Measurements from ENCODE around the gene DGKH. TPM values are rescaled to one million over a fixed set of nuclear protein-coding genes. Genes with fewer than 3 reads are reported as not detected.

The DGKH gene
- total RNA-seq, 1 experiment from 2014 or later, result 3.7 TPM

DNA sequence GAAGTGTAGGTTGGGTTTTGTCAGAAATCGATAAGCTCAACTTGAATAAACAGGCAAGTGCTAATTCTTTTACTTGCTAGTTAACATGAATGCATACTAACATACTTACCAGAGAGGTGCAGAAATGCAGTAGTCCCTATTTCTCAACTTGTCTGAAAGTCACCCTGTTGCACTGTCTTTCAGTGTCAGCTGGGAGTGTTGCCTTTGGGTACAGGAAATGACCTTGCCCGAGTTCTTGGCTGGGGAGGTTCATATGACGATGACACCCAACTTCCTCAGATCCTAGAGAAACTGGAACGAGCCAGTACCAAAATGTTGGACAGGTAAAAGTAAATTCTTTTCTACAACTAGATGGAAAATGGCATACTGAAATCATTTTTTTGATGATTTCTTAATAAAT lies 120.0 kb downstream of the DGKH start:
- Histone ChIP-seq H3K27me3 (ENCODE audit: control insufficient read depth, insufficient read depth, low read length) (no peaks in the 10 kb centered on the region), H3K4me3 (ENCODE audit: insufficient read depth, low read depth, low read length) (no peak overlapping the region), H3K36me3 (replicated peaks; ENCODE audit: control insufficient read depth, insufficient read depth, low read length) (no peaks in the 10 kb centered on the region)
- DNase-seq, result no peak

- Histone ChIP-seq H3K4me3 (ENCODE audit: insufficient read depth, low read depth, low read length) (no peak overlapping the region), H3K27me3 (ENCODE audit: control insufficient read depth, insufficient read depth, low read length) (no peaks in the 10 kb centered on the region), H3K36me3 (replicated peaks; ENCODE audit: control insufficient read depth, insufficient read depth, low read length) (no peaks in the 10 kb centered on the region)
- peak; percentile 56 for DNase-seq
Measured at GRCh38 chr13:42170029-42170428, 121.6 kb downstream of the DGKH start.

DNA sequence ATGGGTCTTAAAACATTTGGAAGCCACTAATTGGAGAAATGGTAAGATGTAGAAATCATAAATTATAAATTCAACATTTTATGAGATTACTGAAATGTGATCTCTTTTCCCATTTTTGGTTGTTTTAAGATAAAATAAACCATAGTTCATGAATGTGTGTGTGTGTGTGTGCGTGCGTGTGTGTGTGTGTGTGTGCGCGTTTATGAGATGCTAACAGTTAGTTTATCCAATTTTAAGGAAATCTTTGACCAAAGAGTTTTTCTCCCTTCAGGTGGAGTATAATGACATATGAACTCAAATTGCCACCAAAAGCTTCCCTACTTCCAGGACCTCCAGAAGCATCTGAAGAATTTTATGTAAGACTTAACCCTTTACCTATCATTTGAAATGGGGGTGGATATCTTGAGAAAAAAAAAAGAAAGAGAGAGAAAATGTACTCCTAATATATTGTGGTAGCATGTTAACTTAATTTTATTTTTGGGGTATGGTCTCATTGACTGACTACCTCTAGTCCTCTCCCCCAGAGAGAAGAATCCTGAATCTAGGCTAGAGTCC lies 125.4 kb downstream of the DGKH start:
- no peaks in the 10 kb centered on the region for H3K36me3 ChIP-seq (replicated peaks; ENCODE audit: control insufficient read depth, insufficient read depth, low read length)
- no peak overlapping the region for H3K4me3 ChIP-seq (ENCODE audit: insufficient read depth, low read depth, low read length)
- no peak for DNase-seq
- H3K27me3 ChIP-seq (ENCODE audit: control insufficient read depth, insufficient read depth, low read length), result no peaks in the 10 kb centered on the region

GRCh38 chr13:42174344-42175162 lies 126.1 kb downstream of the DGKH start:
- no peaks in the 10 kb centered on the region for H3K36me3 ChIP-seq (replicated peaks; ENCODE audit: control insufficient read depth, insufficient read depth, low read length)
- no peak for DNase-seq
- no peaks in the 10 kb centered on the region for H3K27me3 ChIP-seq (ENCODE audit: control insufficient read depth, insufficient read depth, low read length)
- no peak overlapping the region for H3K4me3 ChIP-seq (ENCODE audit: insufficient read depth, low read depth, low read length)

DNA sequence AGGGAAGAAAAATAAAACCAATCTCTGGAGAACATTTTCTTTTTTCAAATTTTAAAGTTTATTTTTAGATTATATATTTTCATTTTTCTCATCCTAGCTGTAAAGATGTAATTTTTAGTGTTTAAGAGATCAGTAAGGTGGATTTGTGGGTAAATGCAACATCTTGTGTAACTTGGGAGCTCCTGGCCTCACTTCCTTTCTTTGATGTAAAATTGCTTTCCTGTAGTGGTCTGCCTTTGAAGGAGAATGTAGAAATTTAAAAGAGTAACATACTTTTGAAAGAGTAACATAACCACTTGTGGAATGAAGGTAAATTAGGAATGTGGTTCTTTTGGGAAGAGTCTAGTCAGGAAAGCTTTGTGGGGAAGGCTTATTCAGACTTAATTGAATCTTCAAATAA lies 127.8 kb downstream of the DGKH start:
- H3K27me3 ChIP-seq (ENCODE audit: control insufficient read depth, insufficient read depth, low read length), result no peaks in the 10 kb centered on the region
- no peak overlapping the region for H3K4me3 ChIP-seq (ENCODE audit: insufficient read depth, low read depth, low read length)
- H3K36me3 ChIP-seq (replicated peaks; ENCODE audit: control insufficient read depth, insufficient read depth, low read length), result no peaks in the 10 kb centered on the region
- DNase-seq, result no peak

DNA sequence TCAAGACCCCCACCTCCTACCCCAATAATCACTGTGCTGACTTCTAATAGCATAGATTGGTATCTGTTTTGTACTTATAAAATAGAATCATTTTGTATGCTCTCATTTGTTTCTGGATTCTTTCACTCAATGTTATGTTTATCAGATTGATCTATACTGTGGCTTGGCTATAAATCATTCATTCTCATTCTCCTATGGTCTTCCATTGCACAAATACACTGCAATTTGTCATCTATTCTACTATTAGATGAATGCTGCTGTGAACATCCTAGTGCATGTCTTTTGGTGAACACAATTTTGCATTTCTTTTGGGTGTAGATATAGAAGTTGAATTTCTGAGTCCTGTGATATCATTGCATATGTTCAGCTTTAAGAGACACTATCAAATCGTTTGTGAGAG lies 128.7 kb downstream of the DGKH start:
- no peaks in the 10 kb centered on the region for H3K27me3 ChIP-seq (ENCODE audit: control insufficient read depth, insufficient read depth, low read length)
- no peak for DNase-seq
- H3K36me3 ChIP-seq (replicated peaks; ENCODE audit: control insufficient read depth, insufficient read depth, low read length), result no peaks in the 10 kb centered on the region
- no peak overlapping the region for H3K4me3 ChIP-seq (ENCODE audit: insufficient read depth, low read depth, low read length)

DNA sequence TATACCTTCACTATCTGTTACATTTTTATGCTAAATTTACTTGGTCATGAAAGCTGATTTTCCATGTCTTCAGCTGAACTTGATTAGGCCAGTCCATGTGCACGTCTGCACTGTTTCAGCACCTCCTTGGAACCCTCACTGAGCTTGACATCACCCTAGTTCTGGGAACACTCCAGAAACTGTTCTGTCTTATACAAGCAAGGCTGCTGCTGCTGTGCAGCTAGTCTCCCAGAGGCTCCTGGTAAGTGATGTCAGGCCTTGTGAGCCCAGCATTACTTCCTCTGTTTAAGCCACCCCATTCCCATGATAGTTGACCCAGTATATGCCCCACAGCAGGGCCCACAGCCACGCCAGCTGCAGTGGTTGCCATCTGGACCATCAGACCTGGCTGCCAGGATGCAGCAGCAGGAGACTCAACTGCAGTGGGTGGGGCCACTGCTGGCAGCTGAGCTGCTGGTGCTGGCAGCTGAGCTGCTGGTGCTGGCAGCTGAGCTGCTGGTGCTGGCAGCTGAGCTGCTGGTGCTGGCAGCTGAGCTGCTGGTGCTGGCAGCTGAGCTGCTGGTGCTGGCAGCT lies 133.0 kb downstream of the DGKH start:
- DNase-seq, result no peak
- Histone ChIP-seq H3K36me3 (replicated peaks; ENCODE audit: control insufficient read depth, insufficient read depth, low read length) (no peaks in the 10 kb centered on the region), H3K4me3 (ENCODE audit: insufficient read depth, low read depth, low read length) (no peak overlapping the region), H3K27me3 (ENCODE audit: control insufficient read depth, insufficient read depth, low read length) (no peaks in the 10 kb centered on the region)

DNA sequence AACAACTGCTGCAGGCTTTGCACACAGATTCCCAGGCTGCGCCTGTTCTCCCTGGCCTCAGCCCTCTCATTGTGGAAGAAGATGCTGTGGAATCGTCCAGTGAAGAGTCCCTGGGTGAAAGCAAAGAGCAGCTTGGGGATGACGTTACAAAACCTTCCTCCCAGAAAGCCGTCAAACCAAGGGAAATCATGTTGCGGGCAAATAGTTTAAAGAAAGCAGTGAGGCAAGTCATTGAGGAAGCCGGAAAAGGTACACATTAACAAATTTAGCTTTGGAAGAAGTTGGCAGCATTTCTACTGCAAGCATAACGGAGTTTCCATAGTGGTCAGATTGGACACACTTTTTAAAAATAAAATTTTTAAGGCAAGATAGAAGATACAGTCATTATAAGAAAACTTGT lies 140.6 kb downstream of the DGKH start:
- H3K27me3 ChIP-seq (ENCODE audit: control insufficient read depth, insufficient read depth, low read length), result no peaks in the 10 kb centered on the region
- no peaks in the 10 kb centered on the region for H3K36me3 ChIP-seq (replicated peaks; ENCODE audit: control insufficient read depth, insufficient read depth, low read length)
- no peak for DNase-seq
- H3K4me3 ChIP-seq (ENCODE audit: insufficient read depth, low read depth, low read length), result no peak overlapping the region

DNA sequence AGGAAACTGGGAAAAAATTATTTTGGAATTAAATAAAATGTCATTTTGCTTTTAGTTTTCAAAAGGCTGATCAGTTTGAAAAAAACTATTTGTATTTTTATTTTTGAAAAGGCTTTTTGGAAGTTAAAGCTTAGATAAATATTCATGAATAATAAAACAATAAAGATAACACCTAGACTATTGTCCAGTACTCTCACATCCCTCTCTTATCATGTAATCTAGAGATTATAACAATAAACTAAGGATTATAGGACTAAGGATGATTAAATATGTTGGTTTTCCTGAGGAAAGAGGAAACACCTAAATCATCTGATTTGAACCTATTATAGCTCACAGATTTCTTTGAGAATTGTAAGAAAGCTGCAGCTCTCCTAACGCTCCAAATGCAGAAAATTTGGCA lies 142.1 kb downstream of the DGKH start:
- no peaks in the 10 kb centered on the region for H3K27me3 ChIP-seq (ENCODE audit: control insufficient read depth, insufficient read depth, low read length)
- no peak for DNase-seq
- no peak overlapping the region for H3K4me3 ChIP-seq (ENCODE audit: insufficient read depth, low read depth, low read length)
- no peaks in the 10 kb centered on the region; the same call in 1 of the 2 replicates for H3K36me3 ChIP-seq (replicated peaks; ENCODE audit: control insufficient read depth, insufficient read depth, low read length)

DNA sequence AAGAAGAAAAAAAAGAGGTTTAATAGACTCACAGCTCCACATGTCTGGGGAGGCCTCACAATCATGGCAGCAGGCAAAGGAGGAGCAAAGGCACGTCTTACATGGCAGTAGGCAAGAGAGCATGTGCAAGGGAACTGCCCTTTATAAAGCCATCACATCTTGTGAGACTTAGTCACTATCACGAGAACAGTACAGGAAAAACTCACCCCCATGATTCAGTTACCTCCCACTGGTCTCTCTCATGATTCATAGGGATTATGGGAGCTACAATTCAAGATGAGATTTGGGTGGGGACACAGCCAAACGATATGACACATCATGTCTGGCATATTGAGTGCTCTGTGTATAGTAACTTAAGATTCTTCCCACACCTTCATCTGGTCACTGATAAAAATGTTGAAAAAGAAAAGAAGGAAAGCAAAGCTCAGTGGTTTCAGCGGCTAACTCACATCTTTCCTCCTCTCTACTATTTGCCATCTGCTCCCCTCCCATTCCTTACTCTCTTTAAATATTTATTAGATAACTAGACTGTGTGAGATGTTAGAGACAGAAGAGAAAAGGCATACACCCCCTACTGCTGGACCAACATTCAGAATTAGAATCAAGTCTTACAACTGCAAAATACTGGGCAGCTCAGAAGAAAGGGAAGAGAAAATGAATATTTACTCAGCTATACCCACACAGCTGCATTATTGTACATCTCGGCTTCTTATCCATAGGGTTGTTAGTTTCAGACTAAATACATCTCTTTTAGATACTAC lies 163.4 kb downstream of the DGKH start:
- no peaks in the 10 kb centered on the region; the same call in 1 of the 2 replicates for H3K36me3 ChIP-seq (replicated peaks; ENCODE audit: control insufficient read depth, insufficient read depth, low read length)
- no peak overlapping the region for H3K4me3 ChIP-seq (ENCODE audit: insufficient read depth, low read depth, low read length)
- no peaks in the 10 kb centered on the region for H3K27me3 ChIP-seq (ENCODE audit: control insufficient read depth, insufficient read depth, low read length)
- DNase-seq, result no peak

DNA sequence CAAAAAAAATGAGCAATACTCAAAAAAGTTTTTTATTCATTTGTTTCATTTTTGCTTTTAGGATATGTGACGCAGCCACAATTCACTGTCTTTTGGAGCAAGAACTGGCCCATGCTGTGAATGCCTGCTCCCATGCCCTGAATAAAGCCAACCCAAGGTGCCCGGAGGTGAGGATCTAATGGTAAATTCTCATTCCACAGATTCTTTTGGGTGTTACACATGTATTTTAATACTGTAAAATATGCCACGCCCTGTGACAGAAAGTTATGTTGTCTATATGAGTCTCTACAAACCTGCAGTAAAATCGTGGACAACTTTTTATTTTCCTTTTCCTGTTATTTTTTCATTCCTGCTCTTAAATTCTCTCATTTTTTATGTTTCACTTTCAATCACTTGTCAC lies 166.0 kb downstream of the DGKH start:
- Histone ChIP-seq H3K27me3 (ENCODE audit: control insufficient read depth, insufficient read depth, low read length) (no peaks in the 10 kb centered on the region), H3K36me3 (replicated peaks; ENCODE audit: control insufficient read depth, insufficient read depth, low read length) (no peaks in the 10 kb centered on the region; the same call in 1 of the 2 replicates), H3K4me3 (ENCODE audit: insufficient read depth, low read depth, low read length) (no peak overlapping the region)
- DNase-seq, result no peak

GRCh38 chr13:42215578-42216421 lies 167.4 kb downstream of the DGKH start:
- no peak overlapping the region for H3K4me3 ChIP-seq (ENCODE audit: insufficient read depth, low read depth, low read length)
- H3K36me3 ChIP-seq (replicated peaks; ENCODE audit: control insufficient read depth, insufficient read depth, low read length), result no peaks in the 10 kb centered on the region; the same call in 1 of the 2 replicates
- DNase-seq, result peak; percentile 2
- no peaks in the 10 kb centered on the region for H3K27me3 ChIP-seq (ENCODE audit: control insufficient read depth, insufficient read depth, low read length)

- H3K4me3 ChIP-seq (ENCODE audit: insufficient read depth, low read depth, low read length), result no peak overlapping the region
- no peaks in the 10 kb centered on the region; the same call in 1 of the 2 replicates for H3K36me3 ChIP-seq (replicated peaks; ENCODE audit: control insufficient read depth, insufficient read depth, low read length)
- no peaks in the 10 kb centered on the region for H3K27me3 ChIP-seq (ENCODE audit: control insufficient read depth, insufficient read depth, low read length)
- no peak for DNase-seq
Measured at GRCh38 chr13:42216422-42216735, 167.9 kb downstream of the DGKH start.

DNA sequence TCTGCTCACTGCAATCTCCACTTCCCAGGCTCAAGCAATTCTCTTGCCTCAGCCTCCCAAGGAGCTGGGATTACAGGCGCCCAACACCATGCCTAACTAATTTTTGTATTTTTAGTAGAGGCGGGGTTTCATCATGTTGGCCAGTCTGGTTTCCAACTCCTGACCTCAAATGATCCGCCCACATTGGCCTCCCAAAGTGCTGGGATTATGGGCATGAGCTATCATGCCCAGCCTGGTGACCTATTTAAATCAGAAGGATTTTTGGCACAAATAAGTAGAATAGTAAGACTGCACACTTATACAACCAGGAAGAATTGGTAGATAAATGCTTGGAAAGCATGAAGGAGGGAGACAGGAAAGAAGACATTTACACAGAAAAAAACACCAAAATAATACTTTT lies 170.1 kb downstream of the DGKH start:
- no peak for DNase-seq
- H3K27me3 ChIP-seq (ENCODE audit: control insufficient read depth, insufficient read depth, low read length), result no peaks in the 10 kb centered on the region
- no peak overlapping the region for H3K4me3 ChIP-seq (ENCODE audit: insufficient read depth, low read depth, low read length)
- H3K36me3 ChIP-seq (replicated peaks; ENCODE audit: control insufficient read depth, insufficient read depth, low read length), result no peaks in the 10 kb centered on the region
